ENCODE measurements around the gene SPR.

Gene SPR

GRCh38 chr2:72888438-72889202 lies 1.4 kb downstream of the SPR start:
- Histone ChIP-seq H3K4me3 (ENCODE audit: insufficient read depth, low read depth, low read length, poor library complexity, severe bottlenecking) (no peak overlapping the region), H3K27ac (ENCODE audit: insufficient read depth, low read length, poor library complexity, severe bottlenecking) (no peak overlapping the region), H3K27me3 (replicated peaks; ENCODE audit: control insufficient read depth, insufficient read depth, low read length, poor library complexity, severe bottlenecking) (peaks cover under 1% of the 10 kb centered on the region), H3K4me1 (ENCODE audit: control insufficient read depth, insufficient read depth, low read length, poor library complexity, severe bottlenecking) (peaks cover 9% of the 10 kb centered on the region), H3K9me3 (ENCODE audit: control insufficient read depth, low read length) (no peaks in the 10 kb centered on the region), H3K36me3 (ENCODE audit: control insufficient read depth, insufficient read depth, low read length) (no peaks in the 10 kb centered on the region)
- no peak for DNase-seq

GRCh38 chr2:72889991-72890390 lies 2.8 kb downstream of the SPR start:
- Histone ChIP-seq H3K4me1 (ENCODE audit: control insufficient read depth, insufficient read depth, low read length, poor library complexity, severe bottlenecking) (peaks cover 9% of the 10 kb centered on the region), H3K27me3 (replicated peaks; ENCODE audit: control insufficient read depth, insufficient read depth, low read length, poor library complexity, severe bottlenecking) (peaks cover 3% of the 10 kb centered on the region)
- DNase-seq: no peak

GRCh38 chr2:72891091-72891818 lies 4.0 kb downstream of the SPR start:
- Histone ChIP-seq H3K36me3 (ENCODE audit: control insufficient read depth, insufficient read depth, low read length) (no peaks in the 10 kb centered on the region), H3K9me3 (ENCODE audit: control insufficient read depth, low read length) (no peaks in the 10 kb centered on the region), H3K4me3 (ENCODE audit: insufficient read depth, low read depth, low read length, poor library complexity, severe bottlenecking) (no peak overlapping the region), H3K4me1 (ENCODE audit: control insufficient read depth, insufficient read depth, low read length, poor library complexity, severe bottlenecking) (peaks cover 9% of the 10 kb centered on the region), H3K27ac (ENCODE audit: insufficient read depth, low read length, poor library complexity, severe bottlenecking) (no peak overlapping the region), H3K27me3 (replicated peaks; ENCODE audit: control insufficient read depth, insufficient read depth, low read length, poor library complexity, severe bottlenecking) (peaks cover 12% of the 10 kb centered on the region)
- DNase-seq: no peak

More at GRCh38 chr2:72889991-72890390, 2.8 kb downstream of the SPR start:
- no peak overlapping the region for H3K27ac ChIP-seq (ENCODE audit: insufficient read depth, low read length, poor library complexity, severe bottlenecking)
- H3K9me3 ChIP-seq (ENCODE audit: control insufficient read depth, low read length): no peaks in the 10 kb centered on the region
- no peaks in the 10 kb centered on the region for H3K36me3 ChIP-seq (ENCODE audit: control insufficient read depth, insufficient read depth, low read length)
- no peak overlapping the region for H3K4me3 ChIP-seq (ENCODE audit: insufficient read depth, low read depth, low read length, poor library complexity, severe bottlenecking)

- peaks cover 6% of the 10 kb centered on the region for H3K4me1 ChIP-seq (ENCODE audit: control insufficient read depth, insufficient read depth, low read length, poor library complexity, severe bottlenecking)
- peak in 2 of 3 donors; percentile 22 to 29 for DNase-seq
- no peak overlapping the region for H3K4me3 ChIP-seq (ENCODE audit: insufficient read depth, low read depth, low read length, poor library complexity, severe bottlenecking)
- H3K9me3 ChIP-seq (ENCODE audit: control insufficient read depth, low read length): no peaks in the 10 kb centered on the region
- peaks cover 12% of the 10 kb centered on the region for H3K27me3 ChIP-seq (replicated peaks; ENCODE audit: control insufficient read depth, insufficient read depth, low read length, poor library complexity, severe bottlenecking)
- no peaks in the 10 kb centered on the region for H3K36me3 ChIP-seq (ENCODE audit: control insufficient read depth, insufficient read depth, low read length)
- H3K27ac ChIP-seq (ENCODE audit: insufficient read depth, low read length, poor library complexity, severe bottlenecking): no peak overlapping the region
Measured at GRCh38 chr2:72892506-72893173, 5.4 kb downstream of the SPR start.

GRCh38 chr2:72893594-72894319 lies 6.5 kb downstream of the SPR start:
- Histone ChIP-seq H3K36me3 (ENCODE audit: control insufficient read depth, insufficient read depth, low read length) (no peaks in the 10 kb centered on the region), H3K27me3 (replicated peaks; ENCODE audit: control insufficient read depth, insufficient read depth, low read length, poor library complexity, severe bottlenecking) (peaks cover 12% of the 10 kb centered on the region), H3K4me1 (ENCODE audit: control insufficient read depth, insufficient read depth, low read length, poor library complexity, severe bottlenecking) (no peaks in the 10 kb centered on the region), H3K9me3 (ENCODE audit: control insufficient read depth, low read length) (no peaks in the 10 kb centered on the region), H3K4me3 (ENCODE audit: insufficient read depth, low read depth, low read length, poor library complexity, severe bottlenecking) (no peak overlapping the region), H3K27ac (ENCODE audit: insufficient read depth, low read length, poor library complexity, severe bottlenecking) (no peak overlapping the region)
- DNase-seq: no peak

- no peaks in the 10 kb centered on the region for H3K9me3 ChIP-seq (ENCODE audit: control insufficient read depth, low read length)
- H3K4me1 ChIP-seq (ENCODE audit: control insufficient read depth, insufficient read depth, low read length, poor library complexity, severe bottlenecking): no peaks in the 10 kb centered on the region
- H3K4me3 ChIP-seq (ENCODE audit: insufficient read depth, low read depth, low read length, poor library complexity, severe bottlenecking): no peak overlapping the region
- no peak overlapping the region for H3K27ac ChIP-seq (ENCODE audit: insufficient read depth, low read length, poor library complexity, severe bottlenecking)
- H3K36me3 ChIP-seq (ENCODE audit: control insufficient read depth, insufficient read depth, low read length): no peaks in the 10 kb centered on the region
- DNase-seq: no peak
- H3K27me3 ChIP-seq (replicated peaks; ENCODE audit: control insufficient read depth, insufficient read depth, low read length, poor library complexity, severe bottlenecking): peaks cover 12% of the 10 kb centered on the region
Measured at GRCh38 chr2:72894514-72894913, 7.3 kb downstream of the SPR start.

GRCh38 chr2:72895154-72895553 lies 7.9 kb downstream of the SPR start:
- no peak overlapping the region for H3K4me3 ChIP-seq (ENCODE audit: insufficient read depth, low read depth, low read length, poor library complexity, severe bottlenecking)
- H3K4me1 ChIP-seq (ENCODE audit: control insufficient read depth, insufficient read depth, low read length, poor library complexity, severe bottlenecking): no peaks in the 10 kb centered on the region
- H3K36me3 ChIP-seq (ENCODE audit: control insufficient read depth, insufficient read depth, low read length): no peaks in the 10 kb centered on the region
- H3K27me3 ChIP-seq (replicated peaks; ENCODE audit: control insufficient read depth, insufficient read depth, low read length, poor library complexity, severe bottlenecking): peaks cover 12% of the 10 kb centered on the region
- no peaks in the 10 kb centered on the region for H3K9me3 ChIP-seq (ENCODE audit: control insufficient read depth, low read length)
- no peak for DNase-seq
- no peak overlapping the region for H3K27ac ChIP-seq (ENCODE audit: insufficient read depth, low read length, poor library complexity, severe bottlenecking)

- Histone ChIP-seq H3K4me3 (ENCODE audit: insufficient read depth, low read depth, low read length, poor library complexity, severe bottlenecking) (no peak overlapping the region), H3K27ac (ENCODE audit: insufficient read depth, low read length, poor library complexity, severe bottlenecking) (no peak overlapping the region), H3K9me3 (ENCODE audit: control insufficient read depth, low read length) (no peaks in the 10 kb centered on the region), H3K4me1 (ENCODE audit: control insufficient read depth, insufficient read depth, low read length, poor library complexity, severe bottlenecking) (no peaks in the 10 kb centered on the region), H3K36me3 (ENCODE audit: control insufficient read depth, insufficient read depth, low read length) (no peaks in the 10 kb centered on the region), H3K27me3 (replicated peaks; ENCODE audit: control insufficient read depth, insufficient read depth, low read length, poor library complexity, severe bottlenecking) (peaks cover 12% of the 10 kb centered on the region)
- no peak for DNase-seq
Measured at GRCh38 chr2:72895759-72896281, 8.6 kb downstream of the SPR start.

- Histone ChIP-seq H3K27me3 (replicated peaks; ENCODE audit: control insufficient read depth, insufficient read depth, low read length, poor library complexity, severe bottlenecking) (peaks cover 12% of the 10 kb centered on the region), H3K4me3 (ENCODE audit: insufficient read depth, low read depth, low read length, poor library complexity, severe bottlenecking) (no peak overlapping the region), H3K36me3 (ENCODE audit: control insufficient read depth, insufficient read depth, low read length) (no peaks in the 10 kb centered on the region), H3K27ac (ENCODE audit: insufficient read depth, low read length, poor library complexity, severe bottlenecking) (no peak overlapping the region), H3K4me1 (ENCODE audit: control insufficient read depth, insufficient read depth, low read length, poor library complexity, severe bottlenecking) (no peaks in the 10 kb centered on the region), H3K9me3 (ENCODE audit: control insufficient read depth, low read length) (no peaks in the 10 kb centered on the region)
- no peak for DNase-seq
Measured at GRCh38 chr2:72896446-72896845, 9.2 kb downstream of the SPR start.

Data from effector memory CD4-positive, alpha-beta T cell (primary cell).